ENCODE measurements around the gene JAK2.

DNA sequence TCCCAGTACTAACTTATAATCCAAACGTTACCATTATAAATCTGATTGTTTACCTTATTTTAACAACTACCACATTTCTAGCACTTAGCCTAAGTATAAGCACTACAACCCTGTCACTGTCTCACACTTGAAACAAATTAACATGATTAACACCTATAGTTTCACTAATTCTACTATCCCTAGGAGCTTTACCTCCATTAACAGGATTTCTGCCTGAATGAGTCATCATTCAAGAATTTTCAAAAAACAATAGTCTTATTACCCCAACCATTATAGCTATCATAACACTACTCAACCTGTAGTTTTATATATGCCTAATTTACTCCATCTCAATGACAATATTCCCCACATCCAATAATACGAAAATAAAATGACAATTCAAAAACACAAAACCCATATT, 110.7 kb downstream of the JAK2 start:
- TF ChIP-seq CTCF (IDR thresholded peaks at IDR 0.05; ENCODE audit: insufficient read depth, low read length, poor library complexity, severe bottlenecking): no peak
- no peak for TF ChIP-seq EZH2phosphoT487 (conservative IDR thresholded peaks at IDR 0.05; ENCODE audit: low read length)
